Measurements from ENCODE around the gene IYD.

- TF ChIP-seq POLR2A (IDR thresholded peaks at IDR 0.05) (no peak), CTCF (IDR thresholded peaks at IDR 0.05) (no peak)
These were observed 75.5 kb downstream of the IYD start for GRCh38 chr6:150444308-150444707.
